Activated T-cell treated with anti-CD3 and anti-CD28 coated beads for 1 hour (primary cell): ENCODE data around the gene CKM.
"Not testable (repeated sequence)": the region's sequence is repeated elsewhere in the genome, so short reads cannot be mapped to it uniquely, and the experiment has no call there.

Source experiments
- DNase-seq: peaks from one replicate; pipeline ENCODE4 v3.0.0-alpha.2; 2020; ENCODE audit warnings: low read depth

The CKM gene

DNA sequence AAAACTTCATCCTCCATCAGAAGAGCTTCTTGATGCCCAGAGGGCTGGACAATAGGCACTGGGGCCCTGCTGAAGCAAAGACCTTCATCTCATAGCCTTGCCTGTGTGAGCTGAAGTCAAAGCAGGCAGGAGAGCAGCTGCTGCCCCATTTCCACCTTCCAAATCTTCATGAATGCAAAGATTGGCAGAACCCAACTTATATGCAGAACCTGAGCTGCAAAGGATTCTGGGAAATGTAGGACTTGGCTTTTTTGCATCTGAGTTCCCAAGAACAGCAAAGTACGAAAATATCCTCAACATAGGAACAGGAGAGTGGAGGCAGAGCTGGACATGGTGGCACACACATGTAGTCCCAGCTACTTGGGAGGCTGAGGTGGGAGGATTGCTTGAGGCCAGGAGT lies 30.8 kb downstream of the CKM start:
- no peak for DNase-seq

DNA sequence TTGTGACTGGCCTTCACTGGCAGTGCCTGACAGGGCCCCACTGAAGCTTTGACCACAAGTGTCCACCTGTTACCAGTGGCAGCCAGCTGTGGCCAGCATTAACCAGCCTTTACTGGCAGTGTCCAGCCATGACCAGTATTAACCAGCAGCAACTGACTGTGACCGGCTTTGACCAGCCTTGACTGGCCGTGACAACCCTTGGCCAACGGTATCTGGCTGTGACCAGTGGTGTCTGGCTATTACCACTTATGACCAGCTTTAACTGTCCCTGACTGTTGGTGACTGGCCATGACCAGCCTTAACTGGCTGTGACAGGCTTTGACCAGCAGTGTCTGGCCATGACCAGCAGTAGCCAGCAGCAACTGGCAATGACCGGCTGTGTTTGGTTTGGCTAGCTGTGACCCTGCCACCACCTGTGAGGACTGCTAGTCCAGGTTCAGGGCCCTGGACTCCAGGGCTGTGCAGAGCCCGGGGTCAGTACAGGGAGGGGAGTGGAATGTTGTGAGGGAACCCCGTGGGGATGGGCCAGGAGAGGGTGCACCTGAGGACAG lies 32.2 kb downstream of the CKM start:
- DNase-seq = no peak

DNA sequence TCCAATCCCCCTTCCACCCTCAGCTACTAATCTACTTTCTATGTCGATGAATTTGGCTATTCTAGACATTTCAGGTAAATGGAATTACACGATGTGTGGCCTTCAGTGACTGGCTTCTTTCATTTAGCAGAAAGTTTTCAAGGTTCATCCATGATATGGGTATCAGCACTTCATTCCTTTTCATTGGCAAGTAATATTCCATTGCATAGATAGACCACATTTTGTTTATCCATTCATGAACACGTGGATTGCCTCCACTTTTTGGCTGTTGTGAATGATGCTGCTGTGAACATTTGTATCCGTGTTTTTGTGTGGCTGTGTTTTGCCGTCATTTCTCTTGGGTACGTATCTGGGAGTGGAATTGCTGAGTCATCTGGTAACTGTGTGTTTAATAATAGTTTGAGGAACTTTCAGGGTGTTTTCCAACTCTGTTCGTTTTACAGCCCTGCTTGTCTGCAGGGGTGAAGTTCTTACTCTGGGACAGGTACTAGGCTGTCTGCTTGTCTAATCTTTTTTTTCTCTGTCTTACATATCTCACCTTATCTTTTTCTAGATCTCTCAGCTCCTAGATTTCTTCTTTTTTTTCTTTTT lies 39.1 kb downstream of the CKM start:
- DNase-seq = no peak

DNA sequence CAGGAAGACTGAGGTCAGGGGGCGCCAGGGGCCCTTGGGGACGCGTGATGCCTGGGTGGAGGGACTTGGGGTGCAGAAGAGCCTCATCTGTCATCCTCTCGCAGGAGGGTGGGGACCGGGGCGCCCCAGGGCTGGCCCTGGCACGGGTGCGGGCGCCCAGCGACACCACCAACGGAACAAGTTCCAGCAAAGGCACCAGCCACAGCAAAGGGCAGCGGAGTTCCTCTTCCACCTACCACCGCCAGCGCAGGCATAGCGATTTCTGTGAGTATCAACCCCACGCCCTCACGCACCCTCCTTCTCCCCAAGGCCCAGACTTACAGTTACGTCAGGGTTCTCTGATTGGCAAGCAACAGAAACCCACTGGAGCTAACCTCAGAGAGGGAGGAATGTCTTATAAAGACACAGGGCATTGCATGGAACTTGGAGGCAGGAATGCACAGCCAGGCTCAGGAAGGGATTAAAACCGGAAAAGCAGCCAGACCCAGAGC lies 42.2 kb downstream of the CKM start:
- DNase-seq = no peak

DNA sequence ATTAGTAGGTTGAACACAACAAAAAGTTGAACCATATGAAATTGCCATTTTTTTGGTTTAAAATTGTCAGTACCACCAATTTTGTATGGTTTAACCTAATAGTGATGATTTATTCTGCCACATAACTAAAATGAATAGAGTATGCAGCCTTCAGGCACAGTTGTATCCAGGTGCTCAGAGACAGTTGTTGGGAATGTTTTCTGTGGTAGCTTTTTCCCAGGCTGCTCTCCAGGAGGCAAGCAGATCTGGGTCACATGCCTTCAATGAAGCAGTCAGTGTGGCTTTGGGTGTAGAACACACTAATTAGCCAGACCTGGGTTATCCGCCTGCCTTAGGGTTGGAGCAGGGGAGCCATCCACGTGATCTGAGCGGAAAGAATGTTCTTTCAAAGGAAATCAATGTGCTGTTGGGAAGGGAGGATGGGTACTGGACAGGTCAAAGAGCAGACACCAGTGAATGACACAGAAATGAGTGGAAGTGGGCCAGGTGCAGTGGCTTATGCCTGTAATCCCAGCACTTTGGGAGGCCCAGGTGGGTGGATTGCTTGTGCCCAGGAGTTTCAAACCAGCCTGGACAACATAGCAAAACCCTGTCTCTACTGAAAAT lies 43.0 kb downstream of the CKM start:
- DNase-seq = no peak

DNA sequence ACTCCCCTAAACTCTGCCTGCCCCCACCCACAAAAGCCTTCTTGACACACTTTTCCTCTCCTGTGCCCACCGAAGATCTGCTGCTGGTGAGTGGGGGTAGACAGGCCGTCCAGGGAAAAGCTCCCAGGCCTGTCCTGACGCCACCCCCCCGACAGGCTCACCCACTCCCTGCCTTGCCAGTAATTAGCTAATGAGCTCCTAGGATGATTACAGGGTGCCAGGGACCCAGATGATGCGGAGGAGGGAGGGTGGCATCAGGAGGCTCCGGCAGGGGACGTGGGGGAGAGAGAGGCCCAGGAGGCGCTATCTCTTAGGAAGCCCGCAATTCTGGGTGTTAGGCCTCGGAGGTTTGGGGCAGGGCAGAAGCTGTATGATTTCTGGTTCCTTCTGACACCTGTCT lies 44.6 kb downstream of the CKM start:
- DNase-seq = no peak

DNA sequence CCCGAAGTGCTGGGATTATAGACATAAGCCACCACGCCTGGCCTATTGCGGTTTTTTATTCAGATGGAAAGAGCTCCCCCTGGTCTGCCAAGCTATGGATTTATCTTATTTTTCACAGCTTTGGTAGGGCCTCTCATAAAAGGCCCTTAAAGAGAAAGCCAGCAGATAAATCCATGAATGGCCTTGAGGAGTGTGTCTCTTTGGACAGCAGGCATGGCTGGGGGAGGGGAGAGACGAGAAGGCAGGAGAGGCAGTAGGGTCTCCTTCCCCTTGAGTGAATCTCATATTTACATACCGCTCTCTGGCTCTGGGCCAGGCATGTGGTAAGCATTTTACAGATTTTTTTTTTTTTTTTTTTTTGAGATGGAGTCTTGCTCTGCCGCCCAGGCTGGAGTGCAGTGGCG lies 46.4 kb downstream of the CKM start:
- no peak for DNase-seq

DNA sequence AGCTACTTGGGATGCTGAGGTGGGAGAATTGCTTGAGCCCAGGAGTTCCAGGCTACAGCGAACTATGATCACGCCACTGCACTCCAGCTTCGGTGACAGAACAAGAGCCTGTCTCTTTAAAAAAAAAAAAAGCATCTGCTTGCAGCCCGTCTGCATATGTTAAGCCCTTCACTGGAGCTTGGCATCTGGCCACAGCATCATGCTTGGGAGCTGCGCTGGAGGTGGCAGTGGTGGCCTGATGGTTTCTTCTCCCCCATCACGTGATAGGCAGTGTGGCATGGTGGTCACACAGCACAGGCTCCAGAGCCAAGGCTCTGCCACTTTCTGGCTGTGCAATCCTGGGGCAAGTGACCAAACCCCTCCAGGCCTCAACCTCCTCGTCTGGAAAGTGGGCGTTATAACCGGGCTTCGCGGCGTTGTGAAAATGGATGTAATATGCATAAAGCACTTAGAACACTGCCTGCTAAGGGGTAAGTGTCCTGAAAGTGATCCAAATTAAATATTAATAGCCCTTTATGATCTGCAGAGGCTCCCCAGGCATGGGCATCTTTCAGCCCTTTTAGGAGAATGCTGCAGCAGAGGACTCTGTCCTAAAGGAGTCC lies 47.2 kb downstream of the CKM start:
- DNase-seq = no peak

DNA sequence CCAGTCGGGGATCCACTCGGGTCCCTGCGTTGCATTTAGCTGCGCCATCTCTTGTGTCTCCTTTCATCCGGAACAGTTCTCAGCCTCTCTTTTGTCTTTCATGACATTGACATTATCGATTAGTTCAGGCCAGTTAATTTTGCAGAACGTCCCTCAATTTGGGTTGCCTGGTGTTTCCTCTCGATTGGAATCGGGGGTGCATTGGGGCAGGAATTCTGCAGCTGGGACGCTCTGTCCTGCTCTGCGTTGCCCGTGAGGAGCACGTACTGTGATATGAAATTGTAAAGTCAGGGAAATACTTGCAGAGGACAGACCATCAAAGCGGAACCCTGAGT lies 49.2 kb downstream of the CKM start:
- no peak for DNase-seq

DNA sequence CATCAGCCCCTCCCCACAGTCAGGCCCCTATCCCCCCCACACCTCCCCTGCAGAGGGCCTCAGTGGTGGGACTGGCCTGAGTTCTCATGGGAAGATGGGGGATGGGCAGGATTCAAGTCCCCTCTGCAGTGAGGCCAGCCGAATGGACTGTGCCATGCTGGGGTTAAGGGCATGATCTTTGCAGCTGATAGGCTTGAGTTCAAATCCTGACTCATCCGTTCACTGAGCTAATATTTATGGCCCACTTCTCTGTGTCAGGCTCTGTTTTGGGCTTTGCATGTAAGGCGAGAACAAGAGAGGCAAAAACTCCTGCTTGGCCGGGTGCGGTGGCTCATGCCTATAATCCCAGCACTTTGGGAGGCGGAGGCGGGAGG lies 51.0 kb downstream of the CKM start:
- DNase-seq = no peak

DNA sequence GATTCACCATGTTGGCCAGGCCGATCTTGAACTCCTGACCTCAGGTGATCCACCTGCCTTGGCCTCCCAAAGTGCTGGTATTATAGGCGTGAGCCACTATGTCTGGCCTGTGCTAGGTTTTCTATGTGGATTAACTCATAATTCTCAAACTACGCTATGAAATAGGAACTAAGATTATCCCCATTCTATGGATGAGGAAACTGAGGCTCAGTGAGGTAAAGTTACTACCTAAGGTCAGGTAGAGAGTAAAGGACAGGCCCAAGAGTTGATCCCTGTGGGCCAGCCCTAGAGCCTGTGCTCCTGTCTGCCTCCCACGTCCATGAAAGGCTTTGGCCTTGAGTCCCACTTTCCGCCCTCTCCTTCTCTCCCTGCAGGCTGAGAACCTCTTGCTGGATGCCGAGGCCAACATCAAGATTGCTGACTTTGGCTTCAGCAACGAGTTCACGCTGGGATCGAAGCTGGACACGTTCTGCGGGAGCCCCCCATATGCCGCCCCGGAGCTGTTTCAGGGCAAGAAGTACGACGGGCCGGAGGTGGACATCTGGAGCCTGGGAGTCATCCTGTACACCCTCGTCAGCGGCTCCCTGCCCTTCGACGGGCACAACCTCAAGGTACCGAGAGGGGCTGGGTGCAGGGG lies 51.5 kb downstream of the CKM start:
- DNase-seq = no peak

DNA sequence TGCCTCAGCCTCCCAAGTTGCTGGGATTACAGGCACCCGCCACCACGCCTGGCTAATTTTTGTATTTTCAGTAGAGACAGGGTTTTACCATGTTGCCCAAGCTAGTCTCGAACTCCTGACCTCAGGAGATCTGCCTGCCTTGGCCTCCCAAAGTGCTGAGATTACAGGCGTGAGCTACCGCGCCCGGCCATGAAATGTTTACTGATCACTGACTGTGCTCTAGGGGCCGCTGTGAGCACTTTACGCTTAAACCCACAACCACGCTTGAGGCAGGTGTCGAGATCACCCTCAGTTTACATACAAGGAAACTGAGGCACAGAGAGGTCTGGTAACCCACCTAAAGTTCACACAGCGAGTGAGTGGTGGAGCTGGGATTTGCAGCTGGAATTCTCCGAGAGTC lies 52.7 kb downstream of the CKM start:
- not testable (repeated sequence) for DNase-seq

DNA sequence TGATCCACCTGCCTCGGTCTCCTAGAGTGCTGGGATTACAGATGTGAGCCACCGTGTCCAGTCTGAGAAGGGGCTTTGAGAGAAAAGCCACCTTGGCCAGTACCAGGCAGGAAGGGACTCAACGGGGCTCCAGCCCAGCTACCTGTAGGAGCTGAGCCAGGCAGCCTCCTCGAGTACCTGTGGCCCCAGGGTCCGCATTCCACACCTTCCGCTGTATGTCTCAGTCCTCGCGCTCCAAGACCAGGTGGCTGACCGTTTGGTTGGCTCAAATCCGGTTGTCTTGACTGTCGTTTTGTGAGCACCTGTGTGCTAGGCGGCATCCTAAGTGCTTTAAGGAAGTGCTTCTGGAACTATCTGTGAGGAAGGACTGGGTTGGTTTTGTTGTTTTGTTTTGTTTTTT lies 55.4 kb downstream of the CKM start:
- no peak for DNase-seq

DNA sequence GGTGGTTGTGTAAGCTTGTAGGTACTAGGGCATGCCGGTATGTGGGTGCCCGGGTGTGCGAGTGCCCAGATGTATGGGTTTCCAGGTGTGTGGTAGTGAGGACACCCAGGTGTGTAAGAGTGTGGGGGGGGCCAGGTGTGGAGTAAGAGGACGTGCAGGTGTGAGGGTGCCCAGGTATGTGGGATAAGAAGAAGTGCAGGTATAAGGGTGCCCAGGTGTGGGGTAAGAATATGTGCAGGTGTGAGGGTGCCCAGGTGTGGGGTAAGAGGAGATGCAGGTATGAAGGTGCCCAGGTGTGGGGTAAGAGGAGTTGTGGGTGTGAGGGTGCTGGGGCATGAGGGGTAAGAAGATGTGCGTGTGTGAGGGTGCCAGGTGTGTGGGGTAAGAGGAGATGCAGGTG lies 57.3 kb downstream of the CKM start:
- DNase-seq = no peak

DNA sequence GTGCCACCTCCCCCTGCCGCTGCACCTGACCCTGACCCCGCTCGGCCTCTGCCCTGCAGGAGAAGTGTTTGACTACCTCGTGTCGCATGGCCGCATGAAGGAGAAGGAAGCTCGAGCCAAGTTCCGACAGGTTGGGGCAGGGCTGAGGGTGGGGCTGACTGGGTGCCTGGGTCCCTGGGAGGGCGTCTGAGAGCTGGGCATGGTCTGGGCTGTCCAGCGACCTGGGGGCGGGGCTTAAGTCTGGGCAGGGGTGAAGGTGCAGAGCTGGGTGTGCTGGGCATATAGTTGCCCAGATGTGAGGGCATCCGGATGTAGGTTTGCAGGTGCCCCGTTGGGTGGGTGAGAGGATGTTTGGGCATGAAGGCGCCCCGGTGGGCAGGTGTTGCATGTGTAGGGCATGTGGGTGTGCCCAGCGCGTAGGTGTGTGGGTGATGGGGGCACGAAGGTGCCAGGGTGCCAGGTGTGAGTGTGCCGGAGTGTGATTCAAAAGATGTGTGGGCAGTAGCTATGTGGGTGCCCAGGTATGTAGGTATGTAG lies 57.8 kb downstream of the CKM start:
- DNase-seq = no peak

DNA sequence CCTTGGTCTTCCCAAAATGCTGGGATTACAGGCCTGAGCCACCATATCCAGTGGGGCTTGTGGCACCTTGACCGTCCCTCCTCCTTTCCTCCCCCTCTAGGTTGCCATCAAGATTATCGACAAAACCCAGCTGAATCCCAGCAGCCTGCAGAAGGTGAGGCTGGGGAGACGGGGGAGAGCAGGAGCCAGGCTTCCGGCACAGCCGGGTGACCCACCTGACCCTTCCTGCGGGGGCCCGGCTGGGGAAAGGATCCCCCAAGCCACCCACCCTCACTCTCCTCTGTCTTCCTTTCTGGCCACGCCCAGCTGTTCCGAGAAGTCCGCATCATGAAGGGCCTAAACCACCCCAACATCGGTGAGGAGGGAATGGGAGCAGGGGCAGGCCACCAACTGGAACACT lies 59.7 kb downstream of the CKM start:
- DNase-seq = no peak

DNA sequence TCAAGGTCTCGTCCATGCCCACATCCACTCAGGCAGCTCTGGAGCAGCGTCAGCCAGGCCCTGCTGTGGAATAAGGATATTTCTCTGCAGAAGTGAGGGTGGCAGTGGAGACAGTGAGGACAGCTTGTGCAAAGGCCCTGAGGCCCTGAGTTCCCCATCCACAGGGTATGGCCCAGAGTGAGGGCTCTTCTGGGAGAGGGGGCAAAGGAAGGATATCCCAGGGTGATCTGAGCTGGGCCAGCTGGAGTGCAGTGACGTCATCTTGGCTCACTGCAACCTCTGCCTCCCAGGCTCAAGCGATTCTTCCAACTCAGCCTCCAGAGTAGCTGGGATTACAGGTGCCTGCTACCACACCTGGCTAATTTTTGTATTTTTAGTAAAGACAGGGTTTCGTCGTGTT lies 60.1 kb downstream of the CKM start:
- no peak for DNase-seq

DNA sequence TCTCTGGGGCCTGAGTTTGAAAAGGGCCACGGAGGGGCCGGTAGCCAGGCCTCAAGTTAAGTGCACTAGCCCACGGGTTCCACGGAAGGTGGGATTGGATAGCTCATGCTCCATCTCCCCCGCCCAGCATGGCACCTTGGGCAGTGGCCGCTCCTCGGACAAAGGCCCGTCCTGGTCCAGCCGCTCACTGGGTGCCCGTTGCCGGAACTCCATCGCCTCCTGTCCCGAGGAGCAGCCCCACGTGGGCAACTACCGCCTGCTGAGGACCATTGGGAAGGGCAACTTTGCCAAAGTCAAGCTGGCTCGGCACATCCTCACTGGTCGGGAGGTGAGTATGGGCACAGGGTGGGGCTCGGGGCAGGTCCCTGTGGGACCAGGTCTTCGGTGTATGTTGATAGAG lies 63.8 kb downstream of the CKM start:
- DNase-seq = no peak

DNA sequence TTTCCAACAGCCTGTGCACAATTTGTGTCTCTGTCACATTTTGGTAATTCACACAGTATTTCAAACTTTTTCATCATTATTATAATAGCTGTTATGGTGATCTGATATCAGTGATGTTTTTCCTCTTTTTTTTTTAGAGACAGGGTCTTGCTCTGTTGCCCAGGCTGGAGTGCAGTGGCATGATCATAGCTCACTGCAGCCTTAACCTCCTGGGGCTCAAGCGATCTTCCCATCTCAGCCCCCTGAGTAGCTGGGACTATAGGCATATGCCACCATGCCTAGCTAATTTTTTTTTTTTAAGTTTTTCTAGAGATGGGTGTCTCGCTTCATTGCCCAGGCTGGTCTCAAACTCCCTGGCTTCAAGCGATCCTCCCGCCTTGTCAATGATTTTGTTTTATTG lies 65.8 kb downstream of the CKM start:
- DNase-seq = no peak
